SK-N-MC (cell line): ENCODE results near the gene SIVA1.

Source experiments
- EZH2 ChIP-seq: fragments of 200-600 bp; sonication (generic); IDR thresholded peaks from one replicate; pipeline ENCODE4 v1.6.1; 2017; ENCODE audit warnings: antibody characterized with exemption
- POLR2AphosphoS5 ChIP-seq: IDR thresholded peaks from 2 replicates; pipeline ENCODE4 v1.6.1; 2012; ENCODE audit warnings: mild to moderate bottlenecking, low read depth, low read length, borderline replicate concordance

GRCh38 chr14:104714681-104715080, 38.3 kb upstream of the SIVA1 start:
- TF ChIP-seq EZH2 (no peak), POLR2AphosphoS5 (no peak)
